ENCODE measurements around the gene ARHGAP28. TPM values are rescaled to one million over a fixed set of nuclear protein-coding genes. Genes with fewer than 3 reads are reported as not detected.

ARHGAP28 gene
- total and polyA plus RNA-seq, 10 of the 15 experiments (the other 5 are each of a cell fraction or from before 2014, with no cell fraction given) = not detected

DNA sequence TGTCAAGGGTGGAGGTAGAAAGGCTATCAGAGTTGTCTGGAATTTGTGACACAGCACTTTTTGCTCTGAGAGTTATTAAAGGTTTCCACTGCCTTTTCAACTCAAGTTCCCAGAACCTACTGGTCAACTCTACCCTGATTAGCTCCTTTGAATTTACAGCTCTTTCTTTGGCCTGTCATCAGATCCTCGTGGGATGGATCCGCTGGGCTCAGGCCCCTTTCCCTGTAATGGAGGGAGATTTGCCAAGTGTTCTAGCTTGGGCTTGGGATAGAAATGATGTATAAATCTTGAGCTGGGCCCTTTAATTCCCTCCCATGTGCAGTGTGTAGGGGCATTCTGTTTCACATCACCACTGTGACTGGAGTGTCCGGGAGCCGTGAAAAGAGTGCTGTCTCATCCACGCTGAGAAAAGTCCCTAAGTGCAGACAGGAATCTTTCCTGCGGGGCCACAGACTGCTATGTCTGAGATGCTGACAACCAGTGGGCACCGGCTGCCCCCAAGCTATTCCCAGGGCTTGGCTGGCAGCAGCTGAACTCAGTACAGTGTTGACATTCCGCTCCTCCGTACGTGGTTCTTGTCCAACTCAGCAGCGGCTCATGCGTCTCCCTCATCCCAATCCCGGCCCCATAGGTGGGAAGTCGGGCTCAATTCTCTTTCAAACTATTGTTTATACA, 46.9 kb upstream of the ARHGAP28 start (continued):
- TF ChIP-seq NFYA (IDR thresholded peaks at IDR 0.05; ENCODE audit: borderline replicate concordance, low read depth, low read length) = no peak

DNA sequence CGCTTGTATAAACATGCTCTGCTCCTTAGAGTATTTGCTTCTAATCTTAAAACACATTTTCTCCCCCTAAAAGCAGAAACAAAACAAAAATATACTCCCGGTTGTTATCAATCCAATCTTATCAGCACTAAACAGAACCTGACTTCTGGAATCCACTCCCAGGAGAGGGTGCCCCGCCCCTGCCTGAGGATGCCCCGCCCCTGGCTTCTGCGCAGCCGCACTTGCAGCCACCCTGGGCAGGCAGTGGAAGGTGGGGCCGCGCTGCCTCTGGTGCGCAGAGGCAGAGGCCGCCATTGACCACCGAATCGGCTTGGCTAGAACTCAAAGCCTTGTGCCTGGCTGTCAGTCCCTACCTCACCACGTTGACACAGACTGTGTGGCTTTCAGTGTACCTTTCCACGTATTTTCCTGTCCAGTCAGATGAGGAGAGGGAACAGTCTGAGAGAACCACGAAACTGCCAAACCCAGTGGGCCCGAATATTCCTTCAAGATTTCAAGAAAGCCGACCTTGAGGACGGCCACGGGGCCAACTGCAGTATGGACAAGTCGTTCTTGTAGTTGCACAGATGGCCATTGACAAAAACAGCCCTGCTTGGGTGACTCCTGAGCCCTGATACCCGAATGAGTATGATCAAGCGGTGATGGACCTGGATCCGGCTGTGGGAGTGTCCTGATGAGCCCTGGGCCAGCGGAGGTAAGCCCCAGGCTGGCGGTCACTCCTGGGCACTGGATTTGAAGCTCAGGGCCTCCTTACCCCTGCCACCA, 46.2 kb upstream of the ARHGAP28 start:
- H3K27me3 ChIP-seq (replicated peaks in 1 of 2; ENCODE audit: control insufficient read depth in 2 of 2, insufficient read depth in 2 of 2, low read length in 1 of 2) = no peaks in the 10 kb centered on the region
- no peak overlapping the region for H2AFZ ChIP-seq (ENCODE audit: control insufficient read depth, low read depth, low read length)
- FAIRE-seq (no peak), ATAC-seq (no peak), DNase-seq (ENCODE audit: low read depth, low spot score) (no peak)
- H3K9ac ChIP-seq (ENCODE audit: control insufficient read depth, insufficient read depth, low read length) = no peak overlapping the region
- no peaks in the 10 kb centered on the region for H4K20me1 ChIP-seq (ENCODE audit: control insufficient read depth, insufficient read depth)
- H3K4me3 ChIP-seq = no peak overlapping the region
- in situ Hi-C loops (cut with MboI) (no loop called here), intact Hi-C loops (cut with micrococcal nuclease; ENCODE audit: unreplicated experiment) (no loop called here)
- H3K4me1 ChIP-seq (ENCODE audit: control insufficient read depth, insufficient read depth, low read length) = no peaks in the 10 kb centered on the region
- BruUV-seq (replicated peaks) = no TSS peak
- no peaks in the 10 kb centered on the region for H3K9me3 ChIP-seq (replicated peaks; ENCODE audit: control insufficient read depth, insufficient read depth, low read length)
- ChIA-PET RAD21 (ENCODE audit: unreplicated experiment) (no interaction called here), POLR2A (no interaction called here), SMC1A (ENCODE audit: uncharacterized antibody, unreplicated experiment) (no interaction called here), CTCF (no interaction called here)
- H3K27ac ChIP-seq (ENCODE audit: control insufficient read depth, insufficient read depth) = no peak overlapping the region
- no peak overlapping the region for H3K4me2 ChIP-seq (ENCODE audit: control insufficient read depth, insufficient read depth)
- H3K36me3 ChIP-seq (ENCODE audit: control insufficient read depth in 2 of 2, insufficient read depth in 2 of 2, low read length in 1 of 2) = no peaks in the 10 kb centered on the region
- H3K79me2 ChIP-seq (ENCODE audit: control insufficient read depth, insufficient read depth, low read length) = no peaks in the 10 kb centered on the region
- TF ChIP-seq POLR2A (IDR thresholded peaks at IDR 0.05; ENCODE audit: low read depth, low read length) (no peak), HCFC1 (IDR thresholded peaks at IDR 0.05; ENCODE audit: low read length) (no peak), CREB1 (IDR thresholded peaks at IDR 0.05; ENCODE audit: low read depth) (no peak), CBX3 (IDR thresholded peaks at IDR 0.05; ENCODE audit: borderline replicate concordance, low read depth) (no peak), EED (IDR thresholded peaks at IDR 0.05; ENCODE audit: low read depth) (no peak), MXI1 (IDR thresholded peaks at IDR 0.05; ENCODE audit: low read depth, low read length) (no peak), SREBF2 (IDR thresholded peaks at IDR 0.05; ENCODE audit: low read length) (no peak), WRNIP1 (IDR thresholded peaks at IDR 0.05; ENCODE audit: borderline replicate concordance, low read depth, low read length) (no peak), IKZF1 (conservative IDR thresholded peaks at IDR 0.05) (no peak), ZNF217 (IDR thresholded peaks at IDR 0.05) (no peak), TCF7 (IDR thresholded peaks at IDR 0.05; ENCODE audit: borderline replicate concordance) (no peak)
- 22% methylated on average over 23 of the region's 25 CpGs for WGBS (ENCODE audit: insufficient coverage, insufficient replicate concordance, low lambda C conversion rate, missing lambda C conversion rate)
